HG02981 (cell line): ENCODE measurements around the gene CEACAM16.

Source experiments
- ATAC-seq: cut with Tn5 transposase; IDR thresholded peaks from one replicate; pipeline ENCODE4 v1.9.1; 2021; ENCODE audit warnings: mild to moderate bottlenecking, moderate library complexity; ENCODE audit not compliant: unreplicated experiment

Gene CEACAM16

GRCh38 chr19:44745341-44745831 is 46.4 kb downstream of the CEACAM16 start:
- ATAC-seq, result no peak

DNA sequence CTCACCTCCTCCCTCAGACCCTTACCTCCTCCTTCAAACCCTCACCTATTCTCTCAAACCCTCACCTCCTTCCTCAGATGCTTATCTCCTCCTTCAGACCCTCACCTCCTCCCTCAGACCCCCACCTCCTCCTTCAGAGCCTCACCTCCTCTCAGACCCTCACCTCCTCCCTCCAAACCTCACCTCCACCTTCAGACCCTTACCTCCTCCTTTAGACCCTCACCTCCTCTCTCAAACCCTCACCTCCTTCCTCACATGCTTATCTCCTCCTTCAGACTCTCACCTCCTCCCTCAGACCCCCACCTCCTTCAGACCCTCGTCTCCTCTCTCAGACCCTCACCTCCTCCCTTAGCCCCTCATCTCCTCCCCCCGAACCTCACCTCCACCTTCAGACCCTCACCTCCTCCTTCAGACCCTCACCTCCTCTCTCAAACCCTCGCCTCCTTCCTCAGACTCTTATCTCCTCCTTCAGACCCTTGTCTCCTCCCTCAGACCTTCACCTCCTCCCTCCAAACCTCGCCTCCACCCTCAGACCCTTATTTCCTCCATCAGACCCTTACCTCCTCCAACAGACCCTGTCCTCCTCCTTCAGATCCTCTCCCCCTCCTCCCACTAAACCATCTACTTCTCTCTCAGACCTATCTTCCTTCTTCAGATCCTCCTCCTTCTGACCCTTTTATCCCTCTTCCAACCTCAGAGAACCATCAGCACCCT is 47.1 kb downstream of the CEACAM16 start:
- no peak for ATAC-seq

GRCh38 chr19:44746616-44746945 is 47.6 kb downstream of the CEACAM16 start:
- no peak for ATAC-seq

GRCh38 chr19:44746946-44747738 is 48.2 kb downstream of the CEACAM16 start:
- ATAC-seq, result peak; percentile 32

GRCh38 chr19:44747739-44748425 is 48.9 kb downstream of the CEACAM16 start:
- no peak for ATAC-seq

- no peak for ATAC-seq
Observed at GRCh38 chr19:44748426-44749254, 49.7 kb downstream of the CEACAM16 start, which contains the start of gene BCL3. Gene BCL3, plus strand, starts transcription at chr19:44748708. Its CDS starts 83 bp downstream, at chr19:44748791.

- no peak for ATAC-seq
Observed at GRCh38 chr19:44749292-44749691, 50.3 kb downstream of the CEACAM16 start.

- ATAC-seq, result no peak
Observed at GRCh38 chr19:44749994-44750393, 51.0 kb downstream of the CEACAM16 start.

DNA sequence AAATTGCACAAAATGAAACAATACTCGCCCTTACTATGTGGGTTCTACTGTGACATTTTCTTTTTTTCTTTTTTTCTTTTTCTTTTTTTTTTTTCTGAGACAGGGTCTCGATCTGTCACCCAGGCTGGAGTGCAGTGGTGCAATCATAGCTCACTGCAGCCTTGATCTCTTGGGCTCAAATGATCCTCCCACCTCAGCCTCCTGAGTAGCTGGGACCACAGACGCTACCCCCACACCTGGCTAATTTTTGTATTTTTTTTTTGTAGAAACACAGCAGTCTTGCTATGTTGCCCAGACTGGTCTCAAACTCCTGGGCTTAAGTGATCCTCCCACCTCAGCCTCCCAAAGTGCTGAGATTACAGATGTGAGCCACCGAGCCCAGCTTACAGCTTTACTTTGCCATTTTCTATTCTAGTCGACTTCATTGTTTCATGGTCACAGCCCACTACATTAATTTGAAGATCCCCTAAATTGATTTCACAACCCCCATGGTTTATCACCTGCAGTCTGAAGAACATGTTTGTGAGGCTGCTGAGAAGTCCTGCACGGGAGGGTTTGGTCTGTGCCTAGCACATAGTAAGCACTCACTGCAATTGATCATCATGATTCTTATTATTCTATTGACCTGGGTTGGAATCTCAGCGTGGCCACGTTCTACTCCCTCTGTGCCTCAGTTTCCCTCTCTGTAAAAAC is 53.3 kb downstream of the CEACAM16 start:
- ATAC-seq, result no peak

GRCh38 chr19:44752816-44753625 is 54.1 kb downstream of the CEACAM16 start:
- ATAC-seq, result peak; percentile 63

- no peak for ATAC-seq
Observed at GRCh38 chr19:44753626-44753931, 54.6 kb downstream of the CEACAM16 start.

DNA sequence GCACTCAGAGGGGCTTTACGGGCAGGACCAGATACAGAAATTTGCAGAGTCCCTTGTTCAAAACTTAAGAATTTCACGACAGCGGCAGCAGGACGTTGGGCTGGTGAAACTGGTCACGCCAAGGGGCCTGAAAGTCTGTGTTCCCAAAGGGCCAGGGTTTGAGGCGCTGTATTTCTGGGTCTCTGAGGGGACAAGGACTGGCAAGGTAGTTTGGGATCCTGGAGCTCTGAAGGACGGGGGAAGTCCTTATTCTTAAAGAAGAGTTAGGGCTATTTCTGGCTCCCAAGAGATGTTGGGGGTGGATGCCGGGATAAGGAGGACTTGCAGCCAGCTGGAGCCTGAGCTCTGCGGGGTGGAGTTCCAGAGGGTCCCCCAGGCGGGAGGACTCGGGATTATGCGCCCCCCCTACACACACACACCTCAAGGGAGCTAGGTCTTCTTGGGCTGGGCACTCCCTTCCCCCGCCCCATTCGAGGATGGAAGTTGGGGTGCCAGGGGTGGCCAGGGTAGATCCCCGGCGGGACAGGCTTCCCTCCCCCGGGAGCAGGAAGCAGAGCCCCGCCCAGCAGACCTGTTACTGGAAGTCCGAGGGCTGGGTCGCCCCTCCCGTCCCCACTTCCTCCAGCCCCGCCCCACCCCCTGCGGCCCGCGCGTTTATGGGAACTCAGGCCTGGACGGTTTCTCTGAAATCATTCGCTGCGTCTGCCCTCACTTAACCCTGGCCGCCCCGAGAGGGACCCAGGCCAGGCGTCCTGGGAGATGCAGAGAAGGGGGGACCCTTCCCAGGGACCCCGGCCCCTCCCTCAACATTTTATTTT is 55.2 kb downstream of the CEACAM16 start:
- no peak for ATAC-seq

DNA sequence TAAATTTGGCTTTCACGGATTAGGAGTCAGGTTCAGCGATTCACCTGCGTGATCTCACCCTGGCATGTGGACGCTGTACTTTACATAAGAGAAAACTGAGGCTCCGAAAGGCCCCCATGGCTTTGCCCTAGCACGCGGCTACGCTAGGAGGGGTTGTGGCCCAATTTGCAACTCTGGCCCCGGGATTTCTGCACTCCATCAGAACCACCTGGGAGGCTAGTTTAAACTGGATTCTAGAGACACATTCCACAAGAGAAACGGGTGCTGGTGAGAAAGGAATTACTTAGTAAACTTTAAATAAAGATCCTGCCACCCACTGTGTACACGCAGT is 55.8 kb downstream of the CEACAM16 start:
- ATAC-seq, result no peak

DNA sequence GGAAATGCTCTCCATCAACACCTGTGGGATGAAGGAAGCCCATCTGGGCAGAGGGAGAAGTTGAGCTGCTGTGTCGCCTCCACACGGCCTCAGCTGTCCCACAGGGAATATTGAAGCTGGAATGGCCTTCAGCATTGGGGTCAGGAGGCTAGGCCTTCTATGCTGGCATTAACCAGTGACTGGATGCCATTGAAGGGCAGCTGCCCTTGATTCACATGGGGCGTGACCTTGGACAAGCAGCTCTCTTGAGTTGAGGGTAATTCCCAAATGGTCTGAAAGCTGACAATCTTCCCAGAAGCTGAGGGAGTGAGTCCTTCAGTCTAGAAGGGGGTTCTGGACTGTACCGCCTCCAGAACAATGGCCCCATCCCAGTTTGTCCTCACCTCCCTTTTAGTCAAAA is 56.3 kb downstream of the CEACAM16 start:
- no peak for ATAC-seq

GRCh38 chr19:44756089-44756562 is 57.2 kb downstream of the CEACAM16 start:
- ATAC-seq, result no peak

GRCh38 chr19:44757057-44757734 is 58.2 kb downstream of the CEACAM16 start:
- ATAC-seq, result no peak

GRCh38 chr19:44757735-44758505 is 59.0 kb downstream of the CEACAM16 start:
- no peak for ATAC-seq
